ENCODE measurements around the gene TRAPPC1. TPM values are rescaled to one million over a fixed set of nuclear protein-coding genes. Genes with fewer than 3 reads are reported as not detected.

Gene TRAPPC1
- total RNA-seq, 2 donors from 2014 or later = 79.6 to 107 TPM

GRCh38 chr17:7945651-7946050, 13.9 kb upstream of the TRAPPC1 start:
- ATAC-seq = no peak
- no peak for DNase-seq
- intact Hi-C loops (cut with DNase I) = no loop called here

- intact Hi-C loops (cut with DNase I) = no loop called here
Measured at GRCh38 chr17:7944326-7944725, 12.6 kb upstream of the TRAPPC1 start.

DNA sequence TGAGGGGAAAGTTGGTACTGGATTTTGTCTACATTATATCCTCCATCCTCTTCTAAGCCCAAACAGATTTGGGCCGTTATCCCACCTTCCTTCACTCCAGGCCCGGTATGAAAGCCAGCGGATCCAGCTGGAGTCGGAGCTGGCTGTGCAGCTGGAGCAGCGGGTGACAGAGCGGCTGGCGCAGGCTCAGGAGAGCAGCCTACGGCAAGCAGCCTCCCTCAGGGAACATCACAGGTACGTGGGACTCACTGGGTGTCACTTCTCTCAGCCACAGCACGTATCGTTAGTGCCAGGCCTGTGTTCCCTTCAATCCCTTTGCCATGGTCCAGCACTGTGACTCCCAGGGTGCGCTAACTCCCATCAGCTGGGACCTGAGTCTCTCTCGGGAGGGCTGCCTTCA, 11.5 kb upstream of the TRAPPC1 start:
- ATAC-seq (no peak), DNase-seq (no peak)
- intact Hi-C loops (cut with DNase I) = no loop called here

More at GRCh38 chr17:7944326-7944725, 12.6 kb upstream of the TRAPPC1 start:
- DNase-seq (no peak), ATAC-seq (no peak)

DNA sequence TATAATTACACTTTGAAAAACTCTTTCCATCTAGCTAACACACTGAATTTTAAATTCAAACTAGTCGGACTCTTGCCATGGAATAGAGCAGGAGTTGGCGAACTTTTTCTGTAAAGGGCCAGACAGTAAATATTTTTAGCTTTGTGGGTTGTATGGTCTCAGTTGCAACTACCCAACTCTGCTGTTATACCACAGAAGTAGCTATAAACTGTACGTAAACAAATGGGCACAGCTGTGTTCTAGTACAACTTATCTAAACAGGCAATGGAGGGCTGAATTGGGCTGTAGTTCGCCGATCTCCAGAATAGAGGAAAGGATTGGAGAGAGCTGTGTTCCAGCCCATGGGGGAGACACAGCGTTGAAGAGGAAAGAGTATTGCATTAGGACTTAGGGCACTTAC, 9.0 kb upstream of the TRAPPC1 start:
- intact Hi-C loops (cut with DNase I) = no loop called here
- ATAC-seq (no peak), DNase-seq (no peak)

DNA sequence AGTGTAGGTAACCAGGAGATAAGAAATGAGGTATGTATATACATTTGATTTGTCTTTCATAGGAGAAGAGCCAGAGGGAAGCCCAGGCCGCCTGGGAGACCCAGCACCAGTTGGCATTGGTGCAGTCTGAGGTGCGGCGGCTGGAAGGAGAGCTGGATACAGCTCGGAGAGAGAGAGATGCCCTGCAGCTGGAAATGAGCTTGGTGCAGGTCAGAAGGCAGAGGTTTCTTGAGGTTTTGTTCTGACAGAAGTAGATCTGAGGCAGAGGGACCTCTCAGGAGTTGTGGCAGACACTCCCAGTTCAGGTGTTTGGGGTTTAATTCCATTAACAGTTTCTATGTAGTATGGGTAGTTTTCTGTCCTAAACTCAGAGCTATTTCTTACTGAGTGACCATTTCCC, 8.3 kb upstream of the TRAPPC1 start:
- intact Hi-C loops (cut with DNase I) = no loop called here
- ATAC-seq = no peak
- no peak for DNase-seq

DNA sequence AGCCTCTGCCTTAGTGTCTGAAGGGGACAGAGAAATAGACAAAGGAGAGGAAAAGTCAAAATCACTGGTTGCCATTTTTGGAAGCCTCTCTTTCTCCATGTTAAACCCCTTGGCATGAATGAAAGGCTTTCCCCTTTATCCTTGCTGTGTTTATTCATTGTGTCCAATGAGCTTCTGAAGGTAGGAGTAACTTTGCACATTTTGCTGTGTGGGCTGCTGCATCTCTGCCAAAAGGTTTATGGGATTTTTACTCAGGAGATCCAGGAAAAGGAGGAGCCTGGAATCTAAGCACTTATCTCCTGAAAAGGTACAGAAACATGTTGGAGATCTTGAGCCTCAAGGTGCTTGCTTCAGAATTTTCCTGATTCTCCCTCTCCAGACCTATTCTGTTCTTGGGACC, 4.1 kb upstream of the TRAPPC1 start:
- intact Hi-C loops (cut with DNase I) = no loop called here
- ATAC-seq (no peak), DNase-seq (no peak)

- ATAC-seq (peak in 1 of 2 donors; percentile 10), DNase-seq (no peak)
Measured at GRCh38 chr17:7932949-7933348, 1.2 kb upstream of the TRAPPC1 start.

GRCh38 chr17:7932483-7932891, 741 bp upstream of the TRAPPC1 start:
- intact Hi-C loops (cut with DNase I) = no loop called here
- ATAC-seq = peak; percentile 23 to 36
- peak; percentile 36 for DNase-seq

More at GRCh38 chr17:7932949-7933348, 1.2 kb upstream of the TRAPPC1 start:
- intact Hi-C loops (cut with DNase I) = no loop called here

DNA sequence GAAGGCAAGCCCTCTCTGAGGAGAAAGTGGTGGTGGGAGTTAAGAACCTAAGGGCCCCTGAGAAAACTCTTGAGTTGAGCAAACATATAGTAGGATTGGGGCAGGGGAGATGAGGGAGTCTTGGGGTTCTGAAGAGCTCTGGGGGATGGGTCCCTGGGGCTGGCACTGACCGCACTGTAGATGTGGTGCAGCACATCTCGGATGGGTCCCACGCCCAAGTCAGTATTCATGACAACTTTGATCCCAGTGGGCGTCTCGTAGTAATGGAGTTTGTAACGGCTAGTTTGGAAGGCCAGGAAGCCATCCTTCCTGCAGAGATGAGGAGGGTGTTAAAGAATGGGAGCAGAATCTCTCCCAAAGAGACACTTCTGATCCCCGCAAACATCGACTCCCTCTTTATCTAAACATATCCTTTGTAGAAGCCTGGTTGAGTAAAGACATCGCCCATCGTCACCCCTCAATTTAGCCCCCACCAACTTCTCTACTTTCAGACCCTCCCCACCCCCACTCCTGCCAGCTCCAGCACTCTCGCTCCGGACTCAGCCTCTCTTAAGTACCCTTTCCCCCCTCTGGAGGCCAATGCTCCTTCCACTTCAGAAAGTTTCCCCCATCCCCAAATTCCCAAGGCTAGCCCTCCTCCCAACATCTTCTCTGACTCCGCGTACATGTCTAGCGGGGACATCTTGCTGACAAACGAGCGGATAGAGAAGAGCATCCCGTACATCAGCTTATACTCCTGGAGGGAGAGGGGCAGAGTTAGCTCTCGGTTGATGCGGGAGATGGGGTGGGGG, 710 bp downstream of the TRAPPC1 start:
- ATAC-seq = no peak
- intact Hi-C loops (cut with DNase I) = no loop called here
- no peak for DNase-seq

DNA sequence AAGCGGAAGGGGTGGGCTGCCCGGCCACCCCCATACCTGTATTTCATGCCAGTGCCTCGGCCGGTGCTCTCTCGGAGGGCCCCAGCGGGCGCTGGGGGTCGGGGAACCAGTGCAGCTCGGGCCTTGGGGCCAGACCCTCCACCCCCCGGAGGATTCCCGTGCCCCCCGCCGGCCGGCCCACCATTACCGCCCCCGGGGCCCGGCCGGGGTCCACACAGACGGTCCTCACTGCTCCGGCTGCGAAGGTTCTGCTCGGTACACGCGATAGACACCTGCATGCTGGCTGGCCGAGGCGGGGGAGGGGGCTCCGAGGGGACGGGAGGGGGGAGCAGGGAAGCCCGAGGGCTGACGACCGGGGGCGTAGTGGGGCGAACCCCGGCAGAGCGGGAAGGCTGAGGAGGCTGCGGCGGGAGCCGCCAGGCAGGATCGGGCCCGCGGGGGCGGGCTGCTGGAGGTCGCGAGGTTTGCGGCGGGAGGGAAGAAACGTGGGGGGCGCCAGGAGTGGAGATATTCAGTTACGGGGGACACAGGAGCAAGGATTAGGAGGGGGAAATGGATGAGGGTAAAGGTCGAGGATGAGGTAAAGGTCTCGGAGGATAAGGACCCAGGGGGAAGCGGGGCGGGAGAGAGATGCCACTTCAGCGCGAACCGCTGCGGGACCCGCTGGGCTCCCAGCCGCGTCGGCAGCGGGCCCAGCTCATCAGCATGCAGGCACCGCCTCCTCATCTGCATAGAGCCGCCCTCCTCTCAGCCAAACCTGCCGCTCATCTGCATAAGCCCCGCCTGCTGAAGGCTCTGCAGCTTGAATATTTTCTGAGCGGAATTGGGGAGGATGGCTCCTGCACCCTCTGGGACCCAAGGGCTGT, 2.4 kb downstream of the TRAPPC1 start, which contains the start of gene KCNAB3:
Gene KCNAB3, minus strand, starts transcription at position 699 of the 866 bp plus-strand sequence. Its CDS starts 421 bp downstream, at position 278.
- peak in 1 of 2 donors; percentile 38 for ATAC-seq
- DNase-seq = peak; percentile 70
- intact Hi-C loops (cut with DNase I) = no loop called here

DNA sequence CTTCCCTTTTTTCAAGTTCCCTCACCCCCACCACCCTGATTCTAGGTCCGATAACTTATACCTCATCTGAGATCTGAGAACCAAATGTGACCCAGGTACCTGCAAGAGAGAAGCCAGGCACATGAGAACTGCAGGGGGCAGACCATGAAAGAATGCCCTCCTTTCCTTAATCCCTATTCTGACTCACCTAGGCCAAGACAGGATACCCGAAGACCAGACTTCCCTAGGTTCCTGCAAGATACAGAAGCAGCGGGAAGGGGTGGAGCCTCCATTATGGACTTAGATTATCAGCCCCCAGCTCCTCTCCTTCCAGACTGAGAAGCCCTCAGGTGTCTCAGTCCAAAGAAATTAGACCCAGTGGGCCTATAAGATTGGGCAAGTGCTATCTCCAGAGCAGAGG, 4.2 kb downstream of the TRAPPC1 start:
- no peak for DNase-seq
- intact Hi-C loops (cut with DNase I) = no loop called here
- no peak for ATAC-seq

DNA sequence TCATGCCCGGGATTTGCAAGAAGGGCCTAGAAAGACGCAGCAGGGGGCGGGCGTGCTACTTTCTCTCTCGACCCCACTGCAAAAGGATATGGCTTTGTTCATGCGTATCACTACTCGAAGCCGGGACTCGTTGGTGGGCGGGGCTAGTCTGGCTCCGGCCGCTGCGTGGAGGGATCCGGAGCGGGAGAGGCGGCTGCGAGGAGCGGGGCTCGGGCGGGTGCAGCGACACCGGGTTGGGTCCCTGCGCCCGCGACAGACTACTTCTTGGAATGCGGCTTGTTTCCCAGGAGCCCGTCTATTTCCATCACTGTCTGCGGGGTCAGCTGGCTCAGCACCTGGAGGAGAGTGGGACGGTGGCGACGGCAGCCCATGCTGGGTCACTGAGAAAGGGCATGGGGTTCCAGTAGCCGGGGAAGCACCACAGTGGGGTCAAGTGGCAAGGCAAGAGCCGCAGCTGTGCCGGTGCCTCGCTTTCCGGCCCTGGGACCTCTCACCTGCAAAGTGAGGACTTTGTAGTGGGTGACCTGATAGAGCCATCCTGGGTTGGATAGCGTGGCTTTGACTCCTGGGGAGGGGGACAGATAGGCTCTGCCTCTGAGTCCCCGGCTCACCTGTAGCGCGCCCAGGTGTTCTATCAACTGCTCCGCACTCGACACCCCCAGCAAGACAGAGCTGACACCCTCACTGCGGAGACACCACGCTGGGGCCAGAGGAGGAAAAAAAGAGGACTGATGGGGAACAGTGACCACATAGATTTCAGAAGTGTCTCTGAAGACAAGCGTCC, 8.7 kb downstream of the TRAPPC1 start:
- peak; percentile 93 to 96 for ATAC-seq
- peak; percentile 90 for DNase-seq
- intact Hi-C loops (cut with DNase I) = no loop called here

- DNase-seq (no peak), ATAC-seq (peak; percentile 5 to 13)
- intact Hi-C loops (cut with DNase I) = no loop called here
Measured at GRCh38 chr17:7922269-7922844, 9.4 kb downstream of the TRAPPC1 start.

GRCh38 chr17:7916808-7917207, 14.9 kb downstream of the TRAPPC1 start:
- ATAC-seq (no peak), DNase-seq (no peak)
- intact Hi-C loops (cut with DNase I) = no loop called here

- no peak for ATAC-seq
- intact Hi-C loops (cut with DNase I) = no loop called here
Measured at GRCh38 chr17:7916385-7916682, 15.4 kb downstream of the TRAPPC1 start.

GRCh38 chr17:7915611-7916384, 15.9 kb downstream of the TRAPPC1 start, which contains the start of gene RNF227:
TSS of gene RNF227 (minus strand) at chr17:7916289. CDS start at chr17:7916195, 94 bp downstream.
- ATAC-seq (peak; percentile 91 to 95), DNase-seq (peak; percentile 93)
- intact Hi-C loops (cut with DNase I) = no loop called here

More at GRCh38 chr17:7916385-7916682, 15.4 kb downstream of the TRAPPC1 start:
- no peak for DNase-seq

- ATAC-seq (peak in 1 of 2 donors; percentile 44), DNase-seq (peak; percentile 37)
- intact Hi-C loops (cut with DNase I) = no loop called here
Measured at GRCh38 chr17:7915179-7915610, 16.6 kb downstream of the TRAPPC1 start.

DNA sequence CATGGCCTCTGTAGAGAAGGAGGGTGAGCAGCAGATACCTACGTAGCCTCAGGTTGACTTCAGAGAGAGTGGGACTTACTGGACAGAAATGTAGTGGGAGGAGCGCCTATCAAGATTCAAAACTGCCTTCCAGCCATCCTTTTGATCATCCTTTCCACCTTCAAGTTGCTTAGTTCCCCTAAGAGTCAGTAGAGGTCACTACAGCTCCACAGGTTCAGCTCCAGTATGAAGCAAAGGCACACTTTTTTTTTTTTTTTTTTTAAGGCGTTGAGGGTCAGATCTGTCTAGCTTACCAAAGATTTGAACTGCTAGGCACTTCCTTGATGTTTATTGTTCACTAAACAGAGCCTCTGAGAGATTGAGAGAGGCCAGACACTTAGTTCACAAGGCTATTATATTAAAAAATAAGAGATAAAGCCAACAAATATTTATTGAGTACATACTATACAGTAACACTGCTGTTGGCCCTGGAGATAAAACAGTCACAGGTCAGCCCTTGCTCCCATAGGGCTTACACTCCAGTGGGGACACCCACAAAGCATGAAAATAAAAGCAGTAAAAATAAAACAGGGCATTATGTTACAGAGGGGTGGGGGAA, 18.7 kb downstream of the TRAPPC1 start:
- no peak for ATAC-seq
- DNase-seq = no peak
- intact Hi-C loops (cut with DNase I) = loop anchor here (2.0 to 5.0 kb wide), 3 partner anchors 74 to 129 kb away; no protein-coding TSS in a partner anchor
